HUDEP-2 (cell line): ENCODE measurements around the gene EEF1AKMT3.

Experiments
- DNase-seq, 76 experiments: peaks; one replicate each; lab custom pipeline; 2025; ENCODE audit not compliant: unreplicated experiment in 76 of 76; lab: John Stamatoyannopoulos, UW

Gene EEF1AKMT3

GRCh38 chr12:57734591-57734990 is 37.8 kb upstream of the EEF1AKMT3 start:
- DNase-seq = no peak

- no peak for DNase-seq
Observed at GRCh38 chr12:57735198-57735855, 37.1 kb upstream of the EEF1AKMT3 start.

GRCh38 chr12:57735952-57736740 is 36.3 kb upstream of the EEF1AKMT3 start:
- no peak for DNase-seq

- DNase-seq = no peak
Observed at GRCh38 chr12:57736741-57737466, 35.5 kb upstream of the EEF1AKMT3 start.

GRCh38 chr12:57737467-57738460 is 34.6 kb upstream of the EEF1AKMT3 start:
- no peak for DNase-seq

GRCh38 chr12:57738661-57739237 is 33.7 kb upstream of the EEF1AKMT3 start, which contains the start of gene AGAP2:
AGAP2 (minus strand) TSS chr12:57738742; CDS start chr12:57738246, 496 bp downstream.
- no peak for DNase-seq

- DNase-seq = no peak
Observed at GRCh38 chr12:57739387-57739786, 33.0 kb upstream of the EEF1AKMT3 start.

GRCh38 chr12:57739914-57740538 is 32.4 kb upstream of the EEF1AKMT3 start:
- no peak for DNase-seq

GRCh38 chr12:57740656-57741412 is 31.6 kb upstream of the EEF1AKMT3 start:
- DNase-seq = no peak

- peak in 1 of 76 experiments; percentile 7 for DNase-seq
Observed at GRCh38 chr12:57741413-57741789, 31.0 kb upstream of the EEF1AKMT3 start.

GRCh38 chr12:57741844-57742738 is 30.3 kb upstream of the EEF1AKMT3 start:
- DNase-seq = peak in 46 of 76 experiments; percentile 5 to 68 (median 36)

GRCh38 chr12:57743769-57744168 is 28.6 kb upstream of the EEF1AKMT3 start:
- no peak for DNase-seq

GRCh38 chr12:57744194-57744776 is 28.1 kb upstream of the EEF1AKMT3 start:
- DNase-seq = peak in 49 of 76 experiments; percentile 26 to 79 (median 63)

- peak in 75 of 76 experiments; percentile 60 to 96 (median 90) for DNase-seq
Observed at GRCh38 chr12:57744777-57745484, 27.5 kb upstream of the EEF1AKMT3 start, which contains the start of gene TSPAN31. TSPAN31 (plus strand) TSS chr12:57745039; CDS start chr12:57745155, 116 bp downstream.

GRCh38 chr12:57745485-57745881 is 26.9 kb upstream of the EEF1AKMT3 start:
- DNase-seq = peak in 7 of 76 experiments; percentile 10 to 39 (median 27)

GRCh38 chr12:57746025-57746424 is 26.4 kb upstream of the EEF1AKMT3 start:
- DNase-seq = peak in 2 of 76 experiments; percentile 17 to 28
